HG02610 (cell line): ENCODE data around the gene AKAP1.

Source experiments
- ATAC-seq: cut with Tn5 transposase; IDR thresholded peaks from one replicate; pipeline ENCODE4 v1.9.1; 2021; ENCODE audit warnings: mild to moderate bottlenecking, moderate library complexity; ENCODE audit not compliant: unreplicated experiment

The AKAP1 gene

DNA sequence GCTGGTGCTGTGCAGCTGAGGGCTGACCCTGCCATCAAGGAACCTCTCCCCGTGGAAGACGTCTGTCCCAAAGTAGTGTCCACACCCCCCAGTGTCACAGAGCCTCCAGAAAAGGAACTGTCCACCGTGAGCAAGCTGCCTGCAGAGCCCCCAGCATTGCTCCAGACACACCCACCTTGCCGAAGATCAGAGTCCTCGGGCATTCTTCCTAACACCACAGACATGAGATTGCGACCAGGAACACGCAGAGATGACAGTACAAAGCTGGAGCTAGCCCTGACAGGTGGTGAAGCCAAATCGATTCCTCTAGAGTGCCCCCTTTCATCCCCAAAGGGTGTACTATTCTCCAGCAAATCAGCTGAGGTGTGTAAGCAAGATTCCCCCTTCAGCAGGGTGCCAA, 20.5 kb downstream of the AKAP1 start:
- ATAC-seq, result no peak

DNA sequence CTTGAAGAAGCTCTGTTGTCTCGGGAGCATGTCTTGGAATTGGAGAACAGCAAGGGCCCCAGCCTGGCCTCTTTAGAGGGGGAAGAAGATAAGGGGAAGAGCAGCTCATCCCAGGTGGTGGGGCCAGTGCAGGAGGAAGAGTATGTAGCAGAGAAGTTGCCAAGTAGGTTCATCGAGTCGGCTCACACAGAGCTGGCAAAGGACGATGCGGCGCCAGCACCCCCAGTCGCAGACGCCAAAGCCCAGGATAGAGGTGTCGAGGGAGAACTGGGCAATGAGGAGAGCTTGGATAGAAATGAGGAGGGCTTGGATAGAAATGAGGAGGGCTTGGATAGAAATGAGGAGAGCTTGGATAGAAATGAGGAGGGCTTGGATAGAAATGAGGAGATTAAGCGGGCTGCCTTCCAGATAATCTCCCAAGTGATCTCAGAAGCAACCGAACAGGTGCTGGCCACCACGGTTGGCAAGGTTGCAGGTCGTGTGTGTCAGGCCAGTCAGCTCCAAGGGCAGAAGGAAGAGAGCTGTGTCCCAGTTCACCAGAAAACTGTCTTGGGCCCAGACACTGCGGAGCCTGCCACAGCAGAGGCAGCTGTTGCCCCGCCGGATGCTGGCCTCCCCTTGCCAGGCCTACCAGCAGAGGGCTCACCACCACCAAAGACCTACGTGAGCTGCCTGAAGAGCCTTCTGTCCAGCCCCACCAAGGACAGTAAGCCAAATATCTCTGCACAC, 21.2 kb downstream of the AKAP1 start:
- ATAC-seq, result no peak

DNA sequence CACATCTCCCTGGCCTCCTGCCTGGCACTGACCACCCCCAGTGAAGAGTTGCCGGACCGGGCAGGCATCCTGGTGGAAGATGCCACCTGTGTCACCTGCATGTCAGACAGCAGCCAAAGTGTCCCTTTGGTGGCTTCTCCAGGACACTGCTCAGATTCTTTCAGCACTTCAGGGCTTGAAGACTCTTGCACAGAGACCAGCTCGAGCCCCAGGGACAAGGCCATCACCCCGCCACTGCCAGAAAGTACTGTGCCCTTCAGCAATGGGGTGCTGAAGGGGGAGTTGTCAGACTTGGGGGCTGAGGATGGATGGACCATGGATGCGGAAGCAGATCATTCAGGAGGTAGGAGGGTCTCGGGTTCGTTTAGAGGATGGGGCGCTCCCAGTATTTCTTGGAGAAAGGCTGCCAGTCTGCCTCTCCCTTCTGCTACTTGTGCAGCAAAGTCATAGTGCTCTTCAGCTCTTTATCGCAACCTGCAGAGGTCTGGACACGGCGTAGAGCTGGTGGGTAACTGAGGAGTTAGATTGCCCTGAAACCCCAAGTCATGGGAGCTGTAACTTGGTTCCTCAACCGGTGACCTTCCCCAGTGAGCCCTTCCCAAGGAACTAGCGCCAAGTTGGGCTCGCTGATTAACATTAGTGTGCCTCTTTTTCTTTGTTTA, 21.9 kb downstream of the AKAP1 start:
- no peak for ATAC-seq

DNA sequence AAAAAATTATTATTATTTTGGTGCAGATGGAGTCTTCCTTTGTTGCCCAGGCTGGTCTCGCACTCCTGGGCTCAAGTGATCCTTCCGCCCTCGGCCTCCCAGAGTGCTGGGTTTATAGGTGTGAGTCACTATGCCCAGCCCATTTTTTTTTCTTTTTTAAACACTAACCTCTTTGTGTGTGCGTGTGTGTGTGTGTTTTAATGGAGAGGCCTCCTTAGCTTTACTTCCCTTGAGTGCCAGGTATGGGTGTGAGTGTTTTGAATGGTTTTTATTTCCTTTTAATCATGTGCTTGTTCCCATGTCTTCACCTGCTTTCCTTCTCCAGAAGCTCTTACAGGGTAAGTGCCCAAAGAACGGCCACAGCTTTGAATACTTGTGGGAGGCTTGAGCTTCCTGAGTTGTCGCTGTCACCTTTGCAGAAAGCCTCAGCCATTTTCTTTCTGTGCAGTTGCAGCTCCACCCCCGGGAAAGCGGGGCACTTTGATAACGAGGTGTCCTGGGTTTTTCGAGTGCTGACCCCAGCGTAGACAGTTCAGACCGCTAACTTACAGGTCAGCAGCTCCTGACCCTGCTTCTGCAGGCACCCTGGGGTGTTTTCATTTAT, 22.6 kb downstream of the AKAP1 start:
- ATAC-seq, result no peak

DNA sequence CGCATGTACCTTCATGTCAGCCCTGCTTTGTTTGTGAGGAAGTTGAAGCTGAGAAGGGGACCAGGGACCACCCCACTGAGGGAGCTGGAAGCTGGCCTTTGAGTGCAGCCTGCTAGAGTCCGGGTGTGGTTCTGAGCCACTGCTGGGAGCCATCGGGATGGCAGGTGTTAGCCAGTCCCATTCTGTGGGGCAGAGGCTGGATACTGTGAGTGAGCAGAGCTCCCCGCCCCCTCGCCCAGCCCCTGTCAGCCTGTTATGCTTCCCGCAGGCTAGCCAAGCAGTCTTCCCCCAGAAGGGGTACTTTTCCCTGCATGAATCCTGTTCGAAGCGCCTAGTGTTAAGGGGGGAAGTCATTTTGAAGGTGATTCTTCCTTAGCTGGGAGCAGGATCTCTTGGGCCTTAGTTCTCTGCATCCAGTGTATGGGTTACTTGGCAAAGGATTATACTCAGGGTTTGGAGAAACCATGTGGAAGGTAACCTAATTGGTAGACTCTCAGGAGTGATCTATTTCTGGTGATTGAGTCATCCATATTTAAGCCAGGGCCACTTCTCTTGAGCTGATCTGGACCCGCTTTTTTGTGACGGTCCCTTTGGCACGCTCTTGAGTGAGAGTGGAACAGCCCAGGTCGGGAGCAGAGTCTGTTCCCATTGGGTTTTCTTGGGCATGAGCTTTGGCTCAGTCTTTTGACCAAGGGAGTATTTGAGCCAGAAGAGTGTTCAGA, 23.8 kb downstream of the AKAP1 start:
- ATAC-seq, result no peak

DNA sequence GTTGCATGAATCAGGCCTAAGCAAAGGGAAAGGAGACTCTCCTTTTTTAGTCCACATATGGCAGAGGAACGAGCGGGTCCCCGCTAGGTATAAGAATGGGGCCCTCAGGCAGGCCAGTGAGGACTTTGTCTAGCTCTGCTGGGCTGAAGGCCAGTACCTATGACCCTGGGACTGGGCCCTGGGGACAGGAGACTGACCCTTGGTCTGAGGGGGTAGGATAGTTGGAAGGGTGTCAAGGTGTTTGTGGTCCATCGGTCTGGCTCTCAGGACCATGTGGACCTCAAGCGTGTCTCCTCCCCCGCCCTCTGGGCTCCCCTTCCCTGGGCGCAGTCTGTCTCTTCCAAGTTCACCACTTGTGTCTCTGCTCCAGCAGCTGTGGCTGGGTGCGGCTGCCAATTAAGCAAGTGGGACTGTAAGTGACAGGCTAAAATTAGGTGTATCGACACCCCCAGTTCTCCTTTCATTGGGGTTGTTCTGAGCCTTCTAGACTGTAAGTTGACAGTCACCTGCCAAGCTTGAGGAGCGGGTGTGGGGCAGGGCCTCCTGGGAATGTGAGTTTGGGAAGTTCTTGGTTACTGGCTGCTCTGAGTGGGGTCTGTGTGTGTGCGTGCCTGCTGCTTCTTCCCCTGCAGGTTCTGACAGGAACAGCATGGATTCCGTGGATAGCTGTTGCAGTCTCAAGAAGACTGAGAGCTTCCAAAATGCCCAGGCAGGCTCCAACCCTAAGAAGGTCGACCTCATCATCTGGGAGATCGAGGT, 24.5 kb downstream of the AKAP1 start:
- no peak for ATAC-seq

DNA sequence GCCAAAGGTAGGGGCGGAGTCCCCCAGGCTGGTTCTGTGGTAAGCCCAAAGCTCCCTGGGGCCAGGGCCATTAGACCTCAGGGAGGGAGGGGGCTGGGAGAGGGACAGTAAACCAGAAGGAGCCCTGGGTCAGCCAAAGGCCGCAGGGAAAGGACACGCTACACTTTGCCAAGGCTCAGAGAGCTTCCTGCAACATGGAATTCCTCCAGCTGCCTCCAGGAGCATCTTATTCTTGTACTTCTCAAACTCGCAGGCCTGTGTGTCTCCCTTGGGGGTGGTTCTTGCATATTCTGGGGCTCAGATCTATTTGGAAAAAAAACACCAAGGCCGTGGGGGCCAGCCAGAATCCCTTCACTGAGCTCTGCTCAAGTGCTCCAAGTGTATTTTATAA, 25.1 kb downstream of the AKAP1 start:
- ATAC-seq, result no peak

DNA sequence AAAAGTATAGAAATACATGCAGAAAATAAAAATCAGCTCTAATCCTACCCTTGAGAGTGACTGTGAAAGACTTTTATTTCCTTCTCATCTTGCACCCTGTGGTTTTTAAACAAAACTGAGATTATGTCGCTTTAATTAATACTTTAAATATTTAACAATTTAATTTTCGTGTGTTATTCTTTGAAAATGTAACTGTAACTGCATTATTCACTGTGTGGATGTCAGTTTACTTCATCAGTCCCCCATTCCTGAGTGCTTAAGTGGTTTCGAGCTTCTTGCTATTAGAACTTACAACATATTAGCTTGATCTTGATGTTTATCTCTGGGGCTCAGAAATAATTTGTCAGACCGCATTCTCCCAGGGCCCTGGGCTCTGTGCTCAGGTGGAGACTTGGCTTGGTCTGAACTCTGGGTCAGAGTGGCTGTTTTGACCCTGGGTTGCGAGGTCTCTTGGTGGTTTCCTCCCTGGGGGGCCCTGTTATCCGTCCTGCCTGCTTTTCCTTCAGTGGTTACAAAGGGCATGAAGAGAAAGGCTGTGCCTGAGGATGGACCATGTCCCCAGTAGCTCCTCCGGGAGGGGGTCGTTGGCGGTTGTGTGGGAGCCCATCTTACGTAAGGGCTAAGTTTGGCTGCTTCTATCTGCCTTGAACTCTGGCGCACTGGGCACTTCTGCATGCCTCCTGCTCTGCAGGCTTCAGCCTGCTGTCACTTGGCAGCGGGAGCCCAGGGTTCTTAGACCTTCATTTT, 25.7 kb downstream of the AKAP1 start:
- ATAC-seq, result no peak

DNA sequence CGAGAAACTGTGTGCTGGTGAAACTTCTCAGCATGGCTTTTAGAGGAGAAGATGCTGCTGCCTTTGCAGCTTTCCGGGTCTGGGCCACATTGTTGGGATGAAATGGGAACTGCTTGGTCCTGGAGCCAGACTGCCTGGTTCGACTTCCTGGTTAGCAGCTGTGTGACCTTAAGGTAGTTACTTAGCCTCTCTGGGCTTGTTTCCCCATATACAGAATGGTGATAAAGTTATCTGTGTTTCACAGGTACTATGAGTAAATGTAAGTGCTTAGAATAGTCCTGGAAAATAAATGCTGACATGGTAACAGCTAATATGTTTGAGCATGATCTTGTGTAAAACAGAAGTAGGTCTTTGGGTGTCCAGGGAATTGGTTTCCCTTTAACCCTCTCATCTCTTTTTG, 26.3 kb downstream of the AKAP1 start:
- no peak for ATAC-seq

DNA sequence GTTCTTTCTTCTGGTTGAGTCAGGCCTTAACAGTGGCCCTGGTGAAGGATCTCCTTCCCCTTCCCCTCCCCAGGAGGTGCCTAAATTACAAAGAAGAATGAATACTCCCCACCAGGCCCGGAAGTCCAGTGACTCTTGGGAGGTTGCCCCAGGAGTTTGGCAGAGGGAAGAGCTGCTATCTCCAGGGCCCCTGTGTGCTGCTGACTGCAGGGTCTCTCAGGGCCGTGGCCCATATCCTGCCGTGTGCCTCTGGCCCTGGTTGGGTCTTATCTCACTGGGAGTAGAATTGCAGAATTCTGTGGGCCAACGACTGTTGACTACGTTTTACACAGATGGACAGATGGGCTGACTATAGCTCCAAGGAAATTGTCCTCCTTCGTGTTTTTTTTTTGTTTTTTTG, 28.0 kb downstream of the AKAP1 start:
- ATAC-seq, result no peak

DNA sequence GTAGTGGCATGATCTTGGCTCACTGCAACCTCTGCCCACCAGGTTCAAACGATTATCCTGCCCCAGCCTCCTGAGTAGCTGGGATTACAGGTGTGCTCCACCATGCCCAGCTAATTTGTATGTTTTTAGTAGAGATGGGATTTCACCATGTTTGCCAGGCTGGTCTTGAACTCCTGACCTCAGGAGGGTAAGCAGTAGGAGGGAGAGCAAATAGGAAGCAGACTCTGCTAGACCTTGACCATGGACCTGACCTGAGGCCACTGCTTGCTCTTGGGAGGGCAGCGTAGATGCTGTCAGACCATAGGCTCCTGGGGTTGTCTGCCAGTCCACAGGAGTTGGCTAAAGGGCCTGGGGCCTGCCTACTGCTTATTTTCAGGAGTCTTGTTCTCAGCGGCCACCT, 28.6 kb downstream of the AKAP1 start:
- no peak for ATAC-seq

DNA sequence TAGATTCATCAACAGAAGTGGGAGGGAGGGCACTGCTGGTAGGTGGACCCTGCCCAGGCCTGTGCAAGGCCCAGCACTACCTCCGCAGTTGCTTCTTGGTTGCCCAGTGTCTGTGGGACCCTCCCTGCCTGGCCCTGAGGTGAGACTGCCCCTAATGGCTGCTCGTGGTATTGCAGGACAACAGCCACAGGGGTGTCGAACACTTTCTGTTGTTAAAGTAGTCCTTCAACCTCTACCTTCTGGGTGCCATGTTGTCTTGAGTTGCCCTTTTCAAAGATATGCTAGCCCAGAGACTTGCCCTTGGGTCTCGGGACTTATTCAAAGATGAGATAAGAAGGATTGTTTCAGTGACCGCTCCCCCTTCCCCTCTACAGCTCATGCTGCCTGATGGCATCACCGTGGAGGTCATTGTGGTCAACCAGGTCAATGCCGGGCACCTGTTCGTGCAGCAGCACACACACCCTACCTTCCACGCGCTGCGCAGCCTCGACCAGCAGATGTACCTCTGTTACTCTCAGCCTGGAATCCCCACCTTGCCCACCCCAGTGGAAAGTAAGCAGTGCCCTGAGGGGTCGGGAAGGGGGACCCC, 29.1 kb downstream of the AKAP1 start:
- no peak for ATAC-seq

DNA sequence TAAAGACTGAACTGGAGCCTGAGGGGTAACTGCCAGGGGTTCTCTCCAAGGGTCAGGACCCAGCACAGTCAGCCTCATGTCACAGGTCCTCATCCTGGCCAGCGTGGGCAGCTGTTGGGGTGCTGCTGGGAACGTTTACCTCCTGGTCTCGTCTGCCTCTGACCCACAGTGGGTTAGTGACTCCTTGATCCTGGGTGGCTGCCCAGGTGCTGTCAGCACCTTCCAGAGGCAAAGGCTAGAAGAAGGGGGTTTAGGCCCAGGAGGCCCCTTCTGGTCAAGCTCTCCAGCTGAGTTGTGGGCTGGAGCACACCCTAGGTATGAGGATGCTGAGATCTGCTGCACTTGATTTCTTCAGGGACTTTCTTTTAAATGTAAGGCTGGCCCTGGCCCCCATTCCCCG, 30.3 kb downstream of the AKAP1 start:
- ATAC-seq, result no peak

DNA sequence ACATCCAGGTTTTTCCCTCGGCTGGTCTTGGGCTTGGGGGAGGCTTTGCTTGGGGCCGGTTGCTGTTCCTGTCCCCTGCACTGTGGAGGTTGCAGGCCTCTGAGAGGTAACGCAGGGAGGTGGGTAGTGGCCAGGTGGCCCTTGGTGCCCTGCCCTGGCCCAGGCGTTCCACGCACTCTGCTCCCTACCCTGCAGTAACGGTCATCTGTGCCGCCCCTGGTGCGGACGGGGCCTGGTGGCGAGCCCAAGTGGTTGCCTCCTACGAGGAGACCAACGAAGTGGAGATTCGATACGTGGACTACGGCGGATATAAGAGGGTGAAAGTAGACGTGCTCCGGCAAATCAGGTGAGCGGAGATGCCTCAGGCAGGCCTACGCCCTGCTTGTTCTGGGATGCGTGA, 30.9 kb downstream of the AKAP1 start:
- ATAC-seq, result no peak

DNA sequence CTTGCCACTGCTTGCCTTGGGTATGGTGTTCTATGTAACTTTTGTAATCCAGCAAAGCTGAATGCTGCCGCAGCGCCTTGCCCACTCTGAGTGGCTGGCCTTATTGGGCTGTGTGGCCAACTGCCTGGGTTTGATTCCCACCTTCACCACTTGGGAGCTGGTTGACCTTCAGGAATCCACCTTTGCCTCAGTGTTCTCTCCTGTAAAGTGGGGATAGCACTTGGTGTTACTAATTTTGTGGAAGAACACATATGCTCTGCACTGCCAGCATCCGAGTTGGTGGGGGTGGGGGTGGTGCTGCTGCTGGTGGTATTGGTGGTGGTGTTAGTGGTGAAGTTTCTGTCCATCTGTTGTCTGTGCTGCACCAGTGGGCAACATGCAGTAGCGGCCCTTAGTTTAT, 32.8 kb downstream of the AKAP1 start:
- ATAC-seq, result no peak

DNA sequence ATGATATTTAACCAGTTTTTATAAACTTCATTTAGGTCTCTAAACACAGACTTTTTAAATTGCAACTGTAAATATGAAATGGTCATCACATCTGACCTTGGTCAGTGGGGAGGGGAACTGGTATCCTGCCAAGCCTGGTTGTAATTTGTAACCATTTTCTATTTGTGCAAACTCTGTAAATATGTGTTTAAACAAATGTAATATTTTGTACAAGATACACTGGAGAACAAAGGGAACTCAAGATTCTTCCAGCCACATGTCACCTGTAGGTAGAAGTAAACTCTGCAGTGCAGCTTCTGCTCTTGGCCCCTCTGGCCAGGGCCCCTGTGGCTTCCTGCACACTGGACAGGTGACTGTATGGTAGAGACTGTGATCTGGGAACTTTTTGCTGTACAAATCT, 35.8 kb downstream of the AKAP1 start:
- ATAC-seq, result no peak

DNA sequence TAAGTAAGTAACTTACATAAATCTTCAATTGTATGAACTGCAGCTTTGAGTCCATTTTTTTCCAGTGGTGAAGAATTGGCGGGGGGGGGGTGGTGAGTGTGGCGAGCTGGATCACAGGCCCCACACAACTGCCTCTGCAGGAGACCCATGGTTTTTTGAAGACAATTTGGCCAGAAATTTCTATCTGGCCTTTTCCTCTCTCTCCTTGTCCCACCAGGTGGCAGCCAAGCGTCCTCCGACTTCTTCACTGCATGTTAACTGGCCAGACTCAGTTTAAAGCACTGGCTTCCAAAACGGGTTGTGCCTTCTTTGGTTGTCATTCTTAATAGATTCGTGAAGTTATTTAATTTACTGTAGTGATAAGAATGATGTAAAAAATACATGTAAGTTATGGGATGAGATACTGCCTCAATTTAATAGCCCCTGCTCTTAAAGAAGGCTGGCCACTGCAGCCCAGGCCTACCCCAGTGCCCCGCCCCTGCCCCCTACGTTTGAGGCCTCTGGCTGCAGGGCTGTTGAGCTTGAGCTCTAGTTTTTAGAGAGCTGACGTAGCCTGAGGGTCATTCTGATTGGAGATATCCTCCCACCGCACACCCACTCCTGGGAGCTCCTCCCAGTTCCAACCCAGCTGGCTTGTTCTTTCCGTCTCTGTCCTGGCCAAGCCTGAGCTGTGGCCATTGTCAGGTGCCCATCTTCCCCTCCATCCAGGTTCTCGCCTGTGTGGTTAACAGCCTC, 36.4 kb downstream of the AKAP1 start:
- no peak for ATAC-seq

DNA sequence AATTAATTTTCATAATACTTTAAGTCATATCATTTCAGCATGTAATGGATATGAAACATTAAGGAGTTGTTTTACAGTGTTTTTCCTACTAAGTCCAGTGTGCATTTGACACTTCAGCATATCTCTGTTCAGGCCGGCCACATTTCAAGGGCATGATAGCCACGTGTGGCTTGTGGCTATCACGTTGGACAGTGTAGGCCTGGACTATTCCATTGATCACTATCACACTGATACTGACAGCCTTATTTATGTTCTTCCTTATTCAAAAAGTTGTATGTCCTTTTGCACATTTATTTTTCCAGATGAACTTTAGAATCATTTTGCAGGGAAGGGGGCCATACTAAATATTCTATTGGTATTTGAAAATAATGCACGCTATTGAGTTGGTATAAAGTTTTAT, 39.0 kb downstream of the AKAP1 start:
- ATAC-seq, result no peak

DNA sequence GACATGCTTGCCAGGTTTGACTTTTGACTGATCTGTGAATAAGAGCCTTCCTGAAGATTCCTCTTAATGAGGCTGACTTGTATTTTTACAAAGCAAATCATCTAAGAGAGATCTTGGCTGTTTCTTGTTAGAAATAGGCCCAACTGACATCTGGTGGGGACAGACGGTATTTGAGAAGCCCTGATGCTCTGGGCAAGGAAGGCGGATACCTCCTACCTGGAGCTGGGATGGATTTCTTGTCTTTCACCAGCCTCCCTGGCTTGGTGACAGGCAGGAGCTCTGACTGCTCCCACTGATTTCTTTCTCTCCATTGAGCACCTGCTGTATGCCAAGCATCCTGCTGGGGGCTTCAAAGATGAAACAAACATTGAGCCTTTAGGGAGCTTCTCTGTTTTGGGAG, 40.4 kb downstream of the AKAP1 start:
- no peak for ATAC-seq
